ENCODE results near the gene APOL3. TPM values are rescaled to one million over a fixed set of nuclear protein-coding genes. Genes with fewer than 3 reads are reported as not detected.
"Not testable (repeated sequence)": the region's sequence is repeated elsewhere in the genome, so short reads cannot be mapped to it uniquely, and the experiment has no call there.

Gene APOL3
- total RNA-seq, 2 experiments from 2014 or later = 35.0 to 37.8 TPM

DNA sequence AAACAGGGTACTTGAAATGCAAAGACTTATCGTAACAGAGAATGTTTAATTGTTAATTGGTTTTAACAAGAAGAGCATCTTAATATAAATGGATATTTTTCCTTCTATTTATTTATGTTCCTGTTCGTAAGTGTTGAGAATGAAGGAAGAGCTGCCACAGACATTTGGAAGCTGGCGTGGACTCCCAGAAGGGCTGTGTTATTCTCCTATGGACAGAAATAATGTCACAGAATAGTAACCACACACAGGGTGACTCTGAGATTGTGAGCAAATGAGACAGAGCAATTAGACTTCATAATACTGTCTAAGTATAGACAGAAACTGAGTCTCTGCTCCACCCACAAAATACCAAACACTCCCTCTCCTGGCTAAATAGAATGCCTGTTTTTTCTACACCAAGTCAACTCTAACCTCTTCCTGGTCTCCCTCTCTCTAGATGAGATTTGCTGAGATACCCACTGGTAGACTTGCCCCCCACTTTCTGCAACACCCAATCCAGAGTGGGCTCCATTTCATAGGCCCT is 6.1 kb downstream of the APOL3 start:
- CTCF ChIA-PET = interaction anchor here (0.6 kb wide), 1 partner anchor 857 kb away, joined by 8 read pairs; no protein-coding TSS in a partner anchor
- Mint-ChIP-seq H3K9me3 (no peaks in the 10 kb centered on the region), H3K27ac (peak overlapping the region; percentile 99), H3K27me3 (ENCODE audit: low read depth) (no peaks in the 10 kb centered on the region), H3K4me3 (peak overlapping the region; percentile 4), H3K36me3 (ENCODE audit: low read depth) (peaks cover 24% of the 10 kb centered on the region), H3K4me1 (ENCODE audit: low read depth) (peaks cover 88% of the 10 kb centered on the region)
- DNase-seq = no peak
- intact Hi-C loops (cut with micrococcal nuclease) = loop anchor here (10.0 kb wide), 1 partner anchor 330 kb away; the partner anchor contains the start of gene TXN2

DNA sequence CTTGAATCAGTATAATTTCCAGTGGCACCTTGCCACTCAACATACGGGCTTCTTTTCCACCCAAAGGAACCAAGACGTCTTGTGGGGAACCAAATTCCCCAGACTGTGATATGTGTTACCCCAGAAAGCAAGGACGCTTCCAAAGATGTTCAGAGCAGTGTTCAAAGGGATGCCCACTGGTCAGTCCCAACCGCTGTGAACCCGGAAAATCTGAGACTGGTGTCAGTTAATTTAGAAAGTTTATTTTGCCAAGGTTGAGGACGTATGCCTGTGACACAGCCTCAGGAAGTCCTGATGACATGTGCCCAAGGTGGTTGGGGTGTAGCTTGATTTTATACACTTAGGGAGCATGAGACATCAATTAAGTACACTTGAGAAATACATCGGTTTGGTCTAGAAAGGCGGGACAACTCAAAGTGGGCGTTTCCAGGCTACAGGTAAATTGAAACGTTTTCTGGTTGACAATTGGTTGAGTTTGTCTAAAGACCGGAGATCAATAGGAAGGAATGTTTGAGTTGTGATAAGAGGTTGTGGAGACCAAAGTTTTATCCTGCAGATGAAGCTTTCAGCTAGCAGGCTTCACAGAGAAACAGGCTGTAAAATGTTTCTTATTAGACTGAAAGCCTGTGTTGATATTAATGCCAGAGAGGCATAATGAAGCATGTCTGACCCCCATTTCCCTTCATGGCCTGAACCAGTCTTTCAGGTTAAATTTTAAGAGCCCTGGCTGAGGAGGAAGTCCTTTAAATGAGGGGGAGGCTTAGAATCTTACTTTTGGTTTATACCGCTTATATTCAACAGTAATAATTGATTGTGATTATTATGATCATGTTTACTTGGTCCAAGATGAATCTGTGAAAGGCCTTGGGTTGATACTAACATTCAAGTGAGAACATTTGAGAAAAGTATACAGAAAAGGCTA is 6.8 kb downstream of the APOL3 start:
- Mint-ChIP-seq H3K4me3 (no peak overlapping the region), H3K27me3 (ENCODE audit: low read depth) (no peaks in the 10 kb centered on the region), H3K36me3 (ENCODE audit: low read depth) (peaks cover 26% of the 10 kb centered on the region), H3K9me3 (no peaks in the 10 kb centered on the region), H3K27ac (peak overlapping the region; percentile 99), H3K4me1 (ENCODE audit: low read depth) (peaks cover 81% of the 10 kb centered on the region)
- DNase-seq = peak; percentile 27
- intact Hi-C loops (cut with micrococcal nuclease) = loop anchor here (10.0 kb wide), 1 partner anchor 331 kb away; the partner anchor contains the start of gene TXN2
- CTCF ChIA-PET = interaction anchor here (0.6 to 1.3 kb wide), 2 partner anchors 24 to 856 kb away, joined by 5 to 8 read pairs; no protein-coding TSS in a partner anchor

DNA sequence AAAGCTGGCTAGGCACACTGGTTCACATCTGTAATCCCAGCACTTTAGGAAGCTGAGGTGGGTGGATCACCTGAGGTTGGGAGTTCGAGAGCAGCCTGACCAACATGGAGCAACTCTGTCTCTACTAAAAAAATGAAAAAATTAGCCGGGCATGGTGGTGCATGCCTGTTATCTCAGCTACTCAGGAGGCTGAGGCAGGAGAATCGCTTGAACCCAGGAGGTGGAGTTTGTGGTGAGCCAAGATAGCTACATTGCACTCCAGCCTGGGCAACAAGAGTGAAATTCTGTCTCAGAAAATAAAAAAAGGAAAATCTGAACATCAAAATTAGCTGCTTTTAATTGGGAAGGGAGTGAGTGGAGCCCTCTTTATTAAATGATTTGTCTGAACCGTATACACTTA is 7.7 kb downstream of the APOL3 start:
- CTCF ChIA-PET = interaction anchor here (1.3 to 2.3 kb wide), 6 partner anchors 10 to 87 kb away, joined by 5 to 9 read pairs (median 6); no protein-coding TSS in a partner anchor
- H3K4me3 Mint-ChIP-seq; DNase-seq; H3K9me3 Mint-ChIP-seq; H3K27me3 Mint-ChIP-seq (ENCODE audit: low read depth): not testable (repeated sequence)
- H3K27ac Mint-ChIP-seq = peak overlapping the region; percentile 25
- intact Hi-C loops (cut with micrococcal nuclease) = loop anchor here (10.0 kb wide), 1 partner anchor 332 kb away; the partner anchor contains the start of gene TXN2
- H3K36me3 Mint-ChIP-seq (ENCODE audit: low read depth) = peaks cover 29% of the 10 kb centered on the region
- peaks cover 75% of the 10 kb centered on the region for H3K4me1 Mint-ChIP-seq (ENCODE audit: low read depth)

DNA sequence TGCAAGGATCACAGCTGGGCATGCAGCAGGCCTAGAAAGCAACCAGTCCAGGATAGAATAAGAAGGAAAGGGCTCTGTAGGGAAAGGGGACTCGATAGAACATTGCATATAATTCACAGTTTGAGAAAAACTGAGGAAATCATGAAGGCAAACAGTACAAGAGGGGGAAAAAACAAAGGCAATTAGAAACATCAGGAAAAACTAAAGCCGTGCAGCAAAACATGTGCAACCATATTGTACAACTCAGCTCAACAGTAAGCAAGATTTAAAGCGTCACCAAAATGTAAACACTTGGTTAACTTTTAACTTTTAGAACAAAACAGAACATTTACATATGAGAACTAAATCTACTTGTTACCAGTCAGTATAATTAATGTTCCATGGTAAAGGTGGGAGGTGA is 8.5 kb downstream of the APOL3 start:
- peaks cover 26% of the 10 kb centered on the region for H3K36me3 Mint-ChIP-seq (ENCODE audit: low read depth)
- intact Hi-C loops (cut with micrococcal nuclease) = loop anchor here (10.0 kb wide), 1 partner anchor 333 kb away; the partner anchor contains the start of gene TXN2

DNA sequence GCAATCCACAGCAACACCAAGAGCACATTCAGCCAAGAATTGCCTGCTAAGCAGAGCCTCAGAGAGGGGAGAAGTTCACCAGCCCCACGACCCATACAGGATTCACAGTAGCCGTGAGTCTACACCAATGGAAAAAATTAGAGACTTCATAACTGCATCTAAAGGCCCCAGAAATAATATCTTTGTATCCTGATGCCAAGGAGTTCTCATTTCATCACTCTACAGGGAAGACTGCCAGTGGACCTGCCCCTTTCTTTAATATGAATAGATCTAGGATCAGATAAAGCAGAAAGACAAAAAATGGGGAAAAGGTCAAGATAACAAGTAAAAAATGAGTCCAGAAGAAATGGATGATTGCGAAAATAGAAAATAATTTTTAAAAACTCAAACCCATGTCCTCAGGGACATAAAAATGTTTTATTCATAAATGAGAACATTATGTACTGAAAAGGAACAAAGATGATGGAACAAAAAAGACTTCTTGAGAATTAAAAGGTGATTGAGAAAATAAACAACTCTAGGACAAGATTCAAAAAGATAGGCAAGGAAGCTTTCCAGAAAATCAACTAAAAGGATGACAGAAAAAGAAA is 9.5 kb downstream of the APOL3 start:
- H3K4me1 Mint-ChIP-seq (ENCODE audit: low read depth) = peaks cover 61% of the 10 kb centered on the region
- no peak overlapping the region for H3K27ac Mint-ChIP-seq
- CTCF ChIA-PET = interaction anchor here (1.1 to 2.3 kb wide), 6 partner anchors 8 to 85 kb away, joined by 3 to 9 read pairs (median 6); no protein-coding TSS in a partner anchor
- H3K36me3 Mint-ChIP-seq (ENCODE audit: low read depth) = peaks cover 21% of the 10 kb centered on the region
- no peaks in the 10 kb centered on the region for H3K9me3 Mint-ChIP-seq
- DNase-seq = no peak
- intact Hi-C loops (cut with micrococcal nuclease) = loop anchor here (10.0 kb wide), 1 partner anchor 334 kb away; the partner anchor contains the start of gene TXN2
- no peaks in the 10 kb centered on the region for H3K27me3 Mint-ChIP-seq (ENCODE audit: low read depth)
- no peak overlapping the region for H3K4me3 Mint-ChIP-seq

More for the DNA sequence above, 8.5 kb downstream of the APOL3 start:
- Mint-ChIP-seq H3K27me3 (ENCODE audit: low read depth) (no peaks in the 10 kb centered on the region), H3K9me3 (no peaks in the 10 kb centered on the region), H3K4me3 (no peak overlapping the region), H3K27ac (peak overlapping the region; percentile 25), H3K4me1 (ENCODE audit: low read depth) (peaks cover 68% of the 10 kb centered on the region)
- no peak for DNase-seq
- CTCF ChIA-PET = interaction anchor here (0.6 to 2.3 kb wide), 8 partner anchors 9 to 568 kb away, joined by 3 to 9 read pairs (median 6); no protein-coding TSS in a partner anchor

DNA sequence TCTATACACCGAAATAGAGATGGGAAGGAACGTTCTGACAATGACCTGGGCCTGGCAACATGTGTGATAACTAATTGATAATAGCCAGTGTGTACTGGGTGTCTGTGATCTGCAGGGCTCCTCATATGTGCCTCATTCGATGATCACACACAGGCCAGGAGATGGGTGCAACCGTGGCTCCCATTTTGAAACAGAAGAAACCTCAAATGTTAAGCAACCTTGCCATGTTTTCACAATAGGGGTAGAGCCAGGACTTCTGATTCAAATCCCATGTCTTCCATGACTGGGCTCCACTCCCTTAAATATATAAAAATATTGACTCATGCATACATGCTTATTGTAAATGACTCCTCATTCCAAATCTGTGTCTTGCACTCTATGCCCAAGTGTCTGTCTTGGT is 11.1 kb downstream of the APOL3 start:
- CTCF ChIA-PET = no interaction called here
- DNase-seq = no peak
- Mint-ChIP-seq H3K36me3 (ENCODE audit: low read depth) (peaks cover 15% of the 10 kb centered on the region), H3K27me3 (ENCODE audit: low read depth) (no peaks in the 10 kb centered on the region), H3K4me3 (no peak overlapping the region), H3K4me1 (ENCODE audit: low read depth) (peaks cover 49% of the 10 kb centered on the region), H3K9me3 (no peaks in the 10 kb centered on the region), H3K27ac (no peak overlapping the region)
- intact Hi-C loops (cut with micrococcal nuclease) = no loop called here

DNA sequence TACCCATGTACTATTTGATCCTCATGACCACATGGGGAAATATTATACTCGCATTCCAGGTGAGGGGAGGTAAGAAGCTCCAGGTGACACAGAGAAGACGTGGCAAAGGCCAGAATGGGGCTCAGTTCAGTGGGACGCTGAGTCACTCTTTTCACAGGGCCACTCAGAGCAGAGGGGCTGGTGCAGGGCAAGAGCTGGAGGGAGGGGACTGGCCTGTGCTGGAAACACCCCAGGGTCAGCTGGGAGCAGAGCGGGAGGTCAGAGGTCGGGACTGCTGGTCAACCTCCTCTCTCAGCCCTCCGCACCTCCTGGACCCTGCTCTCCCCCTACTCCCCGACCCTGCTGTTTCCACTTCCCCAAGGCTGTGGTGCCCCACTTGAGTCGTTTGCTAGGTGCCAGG is 12.1 kb downstream of the APOL3 start:
- CTCF ChIA-PET = no interaction called here
- intact Hi-C loops (cut with micrococcal nuclease) = no loop called here
- Mint-ChIP-seq H3K27me3 (ENCODE audit: low read depth) (no peaks in the 10 kb centered on the region), H3K36me3 (ENCODE audit: low read depth) (peaks cover 15% of the 10 kb centered on the region), H3K4me1 (ENCODE audit: low read depth) (peaks cover 42% of the 10 kb centered on the region), H3K27ac (no peak overlapping the region), H3K9me3 (no peaks in the 10 kb centered on the region), H3K4me3 (no peak overlapping the region)
- no peak for DNase-seq

DNA sequence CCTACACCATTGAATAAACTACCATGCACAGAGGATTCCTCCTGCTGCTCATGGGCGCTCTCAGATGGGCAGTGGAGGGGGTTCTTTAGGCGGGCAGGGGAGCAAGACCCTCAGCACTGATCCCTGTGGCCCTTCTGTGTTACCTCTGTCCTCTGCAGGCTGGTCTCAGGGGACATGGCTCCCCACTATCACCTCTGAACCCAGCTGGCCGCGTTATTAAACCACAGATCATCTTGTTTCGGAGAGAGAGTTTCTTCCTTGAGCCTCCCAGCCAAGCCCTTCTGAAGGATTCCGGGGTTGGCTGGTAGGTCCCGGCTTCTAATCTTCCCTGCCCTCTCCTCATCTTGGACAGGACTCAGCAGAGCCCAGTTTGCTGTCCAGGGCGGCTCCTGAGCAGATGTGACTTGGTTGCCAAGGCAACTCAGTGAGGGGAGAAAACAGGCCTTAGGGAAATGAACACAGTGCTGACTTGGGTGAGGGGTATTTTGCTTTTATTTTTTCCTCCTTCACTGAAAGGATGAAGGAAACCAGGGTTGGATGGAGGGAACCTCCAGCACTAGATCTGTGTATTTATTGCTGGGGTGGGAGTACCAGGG is 13.3 kb downstream of the APOL3 start:
- Mint-ChIP-seq H3K4me1 (ENCODE audit: low read depth) (peaks cover 40% of the 10 kb centered on the region), H3K36me3 (ENCODE audit: low read depth) (peaks cover 18% of the 10 kb centered on the region), H3K4me3 (no peak overlapping the region), H3K9me3 (no peaks in the 10 kb centered on the region), H3K27me3 (ENCODE audit: low read depth) (no peaks in the 10 kb centered on the region), H3K27ac (no peak overlapping the region)
- intact Hi-C loops (cut with micrococcal nuclease) = no loop called here
- no peak for DNase-seq
- CTCF ChIA-PET = interaction anchor here (1.1 kb wide), 1 partner anchor 33 kb away, joined by 3 read pairs; no protein-coding TSS in a partner anchor

DNA sequence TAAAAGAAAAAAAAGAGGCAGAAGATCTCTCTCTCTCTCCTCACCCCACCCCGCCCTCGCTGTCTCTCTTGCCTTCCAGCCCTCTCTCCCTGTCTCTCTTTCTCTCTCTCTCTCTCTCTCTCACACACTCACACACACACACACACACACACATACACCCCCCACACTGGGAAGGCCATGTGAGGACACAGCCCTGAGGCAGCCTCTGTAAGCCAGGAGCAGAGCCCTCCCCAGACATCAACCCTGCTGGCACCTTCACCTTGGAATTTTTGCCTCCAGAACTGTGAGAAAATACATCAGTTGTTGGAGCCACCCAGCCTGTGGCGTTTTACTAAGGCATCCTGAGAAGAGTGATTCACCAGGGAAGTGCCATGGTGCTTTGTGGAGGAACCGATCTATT is 14.7 kb downstream of the APOL3 start:
- no peak for DNase-seq
- Mint-ChIP-seq H3K4me3 (no peak overlapping the region), H3K9me3 (no peaks in the 10 kb centered on the region), H3K27ac (no peak overlapping the region), H3K4me1 (ENCODE audit: low read depth) (peaks cover 26% of the 10 kb centered on the region), H3K36me3 (ENCODE audit: low read depth) (peaks cover 12% of the 10 kb centered on the region), H3K27me3 (ENCODE audit: low read depth) (no peaks in the 10 kb centered on the region)
- intact Hi-C loops (cut with micrococcal nuclease) = loop anchor here (1.0 kb wide), 1 partner anchor 34 kb away; no protein-coding TSS in a partner anchor
- CTCF ChIA-PET = interaction anchor here (1.7 to 2.8 kb wide), 3 partner anchors 33 to 132 kb away, joined by 4 to 34 read pairs (median 11); no protein-coding TSS in a partner anchor

DNA sequence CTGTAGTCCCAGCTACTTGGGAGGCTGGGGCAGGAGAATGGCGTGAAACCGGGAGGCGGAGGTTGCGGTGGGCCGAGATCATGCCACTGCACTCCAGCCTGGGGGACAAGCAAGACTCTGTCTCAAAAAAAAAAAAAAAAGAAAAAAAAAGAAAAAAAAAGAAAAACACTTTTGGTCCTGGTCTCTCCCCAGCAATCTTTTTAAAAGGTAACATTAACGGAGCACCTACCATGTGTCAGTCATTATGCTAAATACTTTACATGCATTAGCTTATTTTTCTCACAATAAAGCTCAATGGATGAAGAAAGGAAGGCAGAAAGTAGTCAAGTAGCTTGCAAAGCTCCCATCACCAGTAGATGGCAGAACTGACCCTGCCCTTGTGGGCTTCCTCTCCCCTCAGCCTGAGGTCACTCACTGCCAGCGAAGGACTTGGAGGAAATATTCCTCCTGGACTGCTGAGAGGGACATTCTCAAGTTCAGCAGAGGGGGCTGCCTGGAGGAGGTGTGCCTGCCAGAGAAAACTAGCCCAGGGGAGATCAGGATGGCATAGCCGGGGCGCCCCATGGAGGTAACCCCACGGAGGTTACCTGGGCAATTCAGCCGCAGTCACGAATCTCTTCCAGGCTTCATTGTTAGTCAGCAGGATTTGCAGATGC is 15.5 kb downstream of the APOL3 start:
- Mint-ChIP-seq H3K36me3 (ENCODE audit: low read depth) (peaks cover 12% of the 10 kb centered on the region), H3K4me3 (no peak overlapping the region), H3K4me1 (ENCODE audit: low read depth) (peaks cover 19% of the 10 kb centered on the region), H3K27me3 (ENCODE audit: low read depth) (no peaks in the 10 kb centered on the region), H3K9me3 (no peaks in the 10 kb centered on the region), H3K27ac (no peak overlapping the region)
- intact Hi-C loops (cut with micrococcal nuclease) = loop anchor here (1.0 kb wide), 1 partner anchor 35 kb away; no protein-coding TSS in a partner anchor
- peak; percentile 63 for DNase-seq
- CTCF ChIA-PET = interaction anchor here (0.7 to 2.8 kb wide), 8 partner anchors 15 to 132 kb away, joined by 3 to 34 read pairs (median 4); partner anchors contain the start of gene APOL3

DNA sequence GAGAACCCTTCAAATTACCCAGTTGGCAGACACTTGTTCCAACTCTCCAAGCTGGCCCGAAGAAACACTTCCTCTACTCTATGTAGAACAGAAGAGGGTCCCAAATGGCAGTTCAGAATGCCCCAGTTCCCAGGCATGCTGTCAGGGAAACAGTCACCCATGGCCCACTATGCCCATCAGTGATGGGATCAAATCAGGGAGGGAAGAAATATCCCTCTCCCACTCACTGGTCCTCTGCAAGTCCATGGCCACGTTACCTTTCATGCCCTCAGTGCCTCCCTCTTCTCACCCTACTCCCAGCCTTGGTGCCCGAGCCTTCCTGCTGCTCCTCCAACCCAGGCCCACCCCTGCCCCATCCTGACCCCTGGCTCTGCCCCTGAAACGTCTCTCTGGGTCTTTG is 16.6 kb downstream of the APOL3 start:
- H3K27me3 Mint-ChIP-seq (ENCODE audit: low read depth) = no peaks in the 10 kb centered on the region
- intact Hi-C loops (cut with micrococcal nuclease) = no loop called here
- peaks cover 15% of the 10 kb centered on the region for H3K4me1 Mint-ChIP-seq (ENCODE audit: low read depth)
- no peaks in the 10 kb centered on the region for H3K9me3 Mint-ChIP-seq
- CTCF ChIA-PET = interaction anchor here (1.3 to 3.3 kb wide), 4 partner anchors 8 to 37 kb away, joined by 5 to 35 read pairs (median 20); no protein-coding TSS in a partner anchor
- no peak for DNase-seq
- peaks cover 13% of the 10 kb centered on the region for H3K36me3 Mint-ChIP-seq (ENCODE audit: low read depth)
- no peak overlapping the region for H3K27ac Mint-ChIP-seq
- no peak overlapping the region for H3K4me3 Mint-ChIP-seq
